KOPT-K1 (cell line): ENCODE measurements around the gene MYO15B.

Source experiments
- H3K27ac ChIP-seq: fragments of 200-600 bp; sonication (generic); 2 replicates; pipeline ENCODE4 v1.5.1; 2016; ENCODE audit warnings: antibody characterized with exemption, mild to moderate bottlenecking, low read depth, low read length; ENCODE audit not compliant: poor library complexity, severe bottlenecking
- H3K36me3 ChIP-seq: fragments of 200-600 bp; sonication (generic); 2 replicates; pipeline ENCODE4 v1.5.1; 2017; ENCODE audit warnings: antibody characterized with exemption, mild to moderate bottlenecking, low read length, moderate library complexity; ENCODE audit not compliant: insufficient read depth
- H3K9me3 ChIP-seq: fragments of 200-600 bp; sonication (generic); 2 replicates; pipeline ENCODE4 v1.5.1; 2017; ENCODE audit warnings: antibody characterized with exemption, low read length, mild to moderate bottlenecking; ENCODE audit not compliant: insufficient read depth, poor library complexity, severe bottlenecking

The MYO15B gene

GRCh38 chr17:75587675-75588595, at the start of gene MYO15B:
MYO15B (plus strand) TSS chr17:75587800; CDS start chr17:75588058, 258 bp downstream.
- H3K36me3 ChIP-seq = no peaks in the 10 kb centered on the region
- no peak within 1 kb of the TSS for H3K27ac ChIP-seq

GRCh38 chr17:75539967-75540729, 47.5 kb upstream of the MYO15B start:
- H3K27ac ChIP-seq = no peak overlapping the region
- H3K36me3 ChIP-seq = no peaks in the 10 kb centered on the region
- H3K9me3 ChIP-seq = no peaks in the 10 kb centered on the region

More at GRCh38 chr17:75587675-75588595, at the start of gene MYO15B:
- H3K9me3 ChIP-seq = no peaks in the 10 kb centered on the region

DNA sequence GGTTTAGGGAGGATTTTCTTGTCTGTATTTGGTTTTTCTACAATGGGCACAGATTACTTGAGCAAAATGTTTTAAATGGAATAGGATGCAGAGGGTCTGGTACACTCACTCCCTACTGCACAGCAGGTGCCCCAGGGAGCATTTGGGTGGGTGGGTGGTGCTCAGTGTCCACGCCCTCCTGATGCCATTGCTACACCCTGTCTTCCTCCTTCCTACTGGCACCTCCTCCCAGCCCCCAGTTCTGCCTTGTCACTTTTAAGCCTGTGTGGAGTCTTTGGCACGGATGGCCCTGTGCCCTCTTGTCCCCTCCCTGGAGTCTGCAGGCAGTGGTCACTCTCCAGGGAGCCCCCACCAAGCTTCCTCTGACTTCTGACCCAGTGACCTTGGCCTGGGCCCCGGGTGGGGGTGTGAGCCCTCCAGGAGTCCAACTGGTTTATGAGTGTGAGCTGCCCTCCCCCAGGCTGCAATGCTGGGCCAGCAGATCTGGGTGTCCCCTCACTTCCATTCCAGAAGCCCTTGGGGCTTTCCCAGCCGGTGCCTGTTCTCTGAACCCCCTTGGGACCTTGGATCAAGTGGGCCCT, 46.6 kb upstream of the MYO15B start:
- Histone ChIP-seq H3K36me3 (no peaks in the 10 kb centered on the region), H3K27ac (no peak overlapping the region), H3K9me3 (no peaks in the 10 kb centered on the region)

DNA sequence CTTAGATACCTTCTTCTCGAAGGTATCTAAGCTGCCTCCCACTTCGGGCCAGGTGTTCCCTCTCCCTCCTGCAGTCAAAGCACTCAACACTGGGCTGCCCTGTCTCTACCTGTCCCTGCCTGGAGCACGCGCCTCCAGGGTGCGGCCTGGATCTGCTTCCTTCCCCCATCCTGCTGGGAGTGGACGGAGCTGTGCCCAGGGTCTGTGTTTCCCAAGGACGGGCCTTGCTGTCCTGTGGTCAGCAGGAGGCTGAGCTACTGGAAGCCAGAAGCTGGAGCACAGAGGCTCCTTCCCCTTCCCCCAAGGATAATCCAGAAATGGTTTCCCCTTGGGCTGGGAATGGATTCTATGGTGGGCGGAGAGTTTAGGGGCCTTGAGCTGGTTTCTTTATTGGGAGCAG, 45.4 kb upstream of the MYO15B start:
- H3K36me3 ChIP-seq = no peaks in the 10 kb centered on the region
- H3K9me3 ChIP-seq = no peaks in the 10 kb centered on the region
- no peak overlapping the region for H3K27ac ChIP-seq

- Histone ChIP-seq H3K36me3 (no peaks in the 10 kb centered on the region), H3K27ac (no peak overlapping the region)
Observed at GRCh38 chr17:75542728-75543336, 44.8 kb upstream of the MYO15B start.

DNA sequence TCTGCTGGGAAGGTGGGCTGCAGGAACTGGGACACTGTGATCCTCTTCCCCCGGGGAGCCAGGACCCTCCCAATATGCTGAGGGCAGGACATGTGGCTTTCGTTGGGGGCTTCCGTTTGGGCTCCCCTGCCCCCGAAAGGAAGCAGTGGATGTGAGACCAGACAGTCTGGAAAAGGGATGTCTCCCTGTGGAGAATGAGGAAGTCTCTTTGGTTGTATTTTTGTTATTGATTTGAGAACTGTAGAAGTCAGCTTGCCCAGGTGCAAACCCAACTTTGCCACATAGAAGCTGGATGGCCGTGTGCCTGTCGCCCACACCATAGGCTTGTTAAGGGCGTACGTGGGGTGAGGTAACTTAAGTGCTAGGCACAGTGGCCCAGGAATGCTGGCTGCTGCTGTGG, 43.4 kb upstream of the MYO15B start:
- no peaks in the 10 kb centered on the region for H3K36me3 ChIP-seq
- no peaks in the 10 kb centered on the region for H3K9me3 ChIP-seq
- no peak overlapping the region for H3K27ac ChIP-seq

More at GRCh38 chr17:75542728-75543336, 44.8 kb upstream of the MYO15B start:
- H3K9me3 ChIP-seq = no peaks in the 10 kb centered on the region

- Histone ChIP-seq H3K27ac (no peak overlapping the region), H3K36me3 (no peaks in the 10 kb centered on the region), H3K9me3 (no peaks in the 10 kb centered on the region)
Observed at GRCh38 chr17:75546181-75546580, 41.4 kb upstream of the MYO15B start.

DNA sequence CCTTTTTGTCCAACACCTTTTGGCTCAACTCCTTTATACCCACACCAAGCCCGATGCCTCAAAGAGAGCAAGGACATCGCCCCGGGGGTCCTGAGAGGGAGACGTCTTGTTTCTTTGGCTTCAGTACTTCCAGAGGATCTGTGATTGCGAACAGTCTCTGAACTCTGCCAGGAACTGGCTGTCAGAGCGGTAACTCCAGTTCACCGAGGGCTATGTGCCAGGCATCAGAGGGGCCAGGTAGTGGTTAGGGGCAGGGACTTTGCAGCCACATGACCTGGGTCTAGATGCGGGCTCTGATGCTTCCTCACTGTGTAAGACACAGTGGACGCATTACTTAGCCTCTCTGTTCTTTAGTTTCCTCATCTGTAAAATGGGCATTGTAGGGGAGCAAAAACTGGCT, 40.5 kb upstream of the MYO15B start:
- Histone ChIP-seq H3K36me3 (no peaks in the 10 kb centered on the region), H3K9me3 (no peaks in the 10 kb centered on the region), H3K27ac (no peak overlapping the region)

DNA sequence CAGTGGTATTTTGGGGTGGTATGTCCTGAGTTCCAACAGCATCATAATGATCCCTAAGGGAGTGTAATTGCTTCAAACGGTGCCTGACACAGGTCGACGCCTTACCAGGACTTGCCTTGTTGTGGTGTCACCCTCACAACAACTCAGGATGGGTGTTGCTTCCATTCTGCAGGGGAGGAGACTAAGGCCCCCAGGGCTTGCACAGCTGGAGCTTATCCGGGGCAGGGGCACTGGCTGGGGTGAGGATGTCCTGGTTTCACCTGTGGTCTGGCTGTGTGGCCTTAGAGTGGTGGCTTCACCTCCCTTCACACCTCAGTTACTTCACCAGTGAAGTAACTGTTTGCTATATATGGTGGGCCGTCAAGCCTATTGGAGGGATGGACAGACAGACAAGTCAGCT, 38.8 kb upstream of the MYO15B start:
- H3K36me3 ChIP-seq = no peaks in the 10 kb centered on the region
- H3K9me3 ChIP-seq = no peaks in the 10 kb centered on the region
- no peak overlapping the region for H3K27ac ChIP-seq

- Histone ChIP-seq H3K36me3 (no peaks in the 10 kb centered on the region), H3K9me3 (no peaks in the 10 kb centered on the region), H3K27ac (no peak overlapping the region)
Observed at GRCh38 chr17:75549246-75550138, 38.1 kb upstream of the MYO15B start.

DNA sequence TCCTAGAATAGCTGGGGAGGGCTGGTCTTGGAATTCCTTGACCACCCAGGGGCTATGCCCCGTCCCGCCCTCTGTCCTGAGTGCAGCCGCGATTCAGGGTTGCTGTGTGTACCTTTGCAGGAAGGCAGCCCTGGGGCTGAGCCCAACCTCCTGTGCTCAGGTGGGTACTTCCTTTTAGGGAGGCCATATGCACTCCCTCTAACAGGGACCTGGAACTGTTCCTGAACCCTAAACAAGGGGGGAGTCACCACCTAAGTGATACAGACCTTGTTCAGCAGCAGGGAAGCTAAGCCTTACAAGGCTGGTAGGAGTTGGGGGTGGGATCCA, 37.5 kb upstream of the MYO15B start:
- H3K36me3 ChIP-seq = no peaks in the 10 kb centered on the region
- H3K9me3 ChIP-seq = no peaks in the 10 kb centered on the region
- H3K27ac ChIP-seq = no peak overlapping the region

DNA sequence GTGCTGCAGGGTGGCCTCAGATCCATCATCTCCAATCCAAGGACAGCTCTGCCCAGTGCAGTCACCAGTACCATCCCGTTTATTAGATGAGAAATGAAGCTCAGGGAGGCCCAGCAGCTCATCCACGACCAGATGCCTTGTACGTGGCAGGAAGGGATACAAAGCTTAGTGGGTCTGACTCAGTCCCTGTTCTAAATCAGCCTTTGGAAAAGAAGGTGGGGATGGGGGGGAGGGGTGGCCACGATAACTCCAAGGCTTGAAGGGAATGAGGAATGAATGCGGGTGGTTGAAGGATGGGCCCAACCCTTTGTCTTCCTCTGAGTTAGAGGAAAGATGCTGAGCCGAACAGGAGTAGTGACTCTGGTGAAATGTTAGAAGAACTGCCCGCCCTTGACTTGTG, 36.3 kb upstream of the MYO15B start:
- no peak overlapping the region for H3K27ac ChIP-seq
- no peaks in the 10 kb centered on the region for H3K9me3 ChIP-seq
- no peaks in the 10 kb centered on the region for H3K36me3 ChIP-seq

DNA sequence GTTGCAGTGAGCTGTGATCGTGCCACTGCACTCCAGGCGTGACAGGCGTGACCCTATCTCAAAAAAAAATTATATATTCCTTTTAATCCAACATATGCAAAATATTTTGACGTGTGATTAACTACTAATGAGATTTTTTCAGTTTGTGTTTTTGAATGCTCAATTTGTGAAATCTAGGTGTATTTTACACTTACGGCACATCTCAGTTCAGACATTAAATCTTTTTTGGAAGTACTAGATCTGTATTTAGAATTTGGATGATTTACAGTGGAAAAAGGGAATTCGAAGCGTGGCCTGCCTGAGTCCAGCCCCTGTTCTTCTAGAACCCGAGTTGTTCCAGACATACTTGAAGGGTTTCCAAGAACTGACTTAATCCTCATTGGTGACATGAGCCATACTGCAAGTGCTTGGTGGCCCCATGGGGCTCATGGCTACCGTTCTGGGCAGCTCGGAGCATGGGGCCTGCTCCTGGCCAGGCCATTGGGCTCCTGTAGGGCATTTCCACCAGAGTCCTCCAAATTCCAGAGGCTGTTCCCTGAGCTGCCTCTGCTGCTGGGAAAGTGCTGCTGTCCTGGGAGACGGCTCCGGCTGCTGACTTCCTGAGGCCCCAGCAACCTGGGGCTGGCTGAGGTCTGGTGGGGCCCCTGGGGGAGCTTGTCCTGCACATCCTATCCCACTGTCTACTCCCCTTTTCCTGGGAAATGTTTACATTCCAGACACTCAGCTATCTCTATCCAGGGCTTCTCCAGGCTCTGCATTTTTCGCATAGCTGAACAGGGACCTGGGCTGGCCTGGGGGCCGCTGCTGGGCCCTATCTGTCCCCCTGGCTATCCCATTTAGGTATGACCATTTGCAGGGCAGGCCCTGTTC, 34.9 kb upstream of the MYO15B start:
- H3K27ac ChIP-seq = no peak overlapping the region
- H3K36me3 ChIP-seq = no peaks in the 10 kb centered on the region
- no peaks in the 10 kb centered on the region for H3K9me3 ChIP-seq
